Brain microvascular endothelial cell (primary cell): ENCODE measurements around the gene STX16.

Experiments
- DNase-seq: peaks from one replicate; pipeline ENCODE4 v3.0.0-alpha.2; 2020
- H3K27ac ChIP-seq: fragments of 250-450 bp; sonication (Bioruptor Pico); 2 replicates; pipeline ENCODE4 v1.5.1; 2020; ENCODE audit warnings: mild to moderate bottlenecking, moderate library complexity
- H3K27me3 ChIP-seq: fragments of 250-450 bp; sonication (Bioruptor Pico); replicated peaks from 2 replicates; pipeline ENCODE4 v1.5.1; 2020; ENCODE audit warnings: mild to moderate bottlenecking
- H3K36me3 ChIP-seq: fragments of 250-450 bp; sonication (Bioruptor Pico); replicated peaks from 2 replicates; pipeline ENCODE4 v1.5.1; 2020; ENCODE audit warnings: mild to moderate bottlenecking
- H3K4me3 ChIP-seq: 2 replicates; pipeline ENCODE4 v1.5.1; 2011; ENCODE audit warnings: low read depth, mild to moderate bottlenecking, control low read depth, low read length, moderate library complexity
- in situ Hi-C: cut with HindIII; loops from 2 replicates; pipeline ENCODE4 v1.10.0; 2017; ENCODE audit warnings: low sequenced_read_pairs, low pct_ligation_motif_present
- TF ChIP-seq, protein P1 (sequence below): IDR thresholded peaks from 2 replicates; pipeline ENCODE4 v1.5.1; 2011; ENCODE audit warnings: low read depth, mild to moderate bottlenecking, moderate library complexity, low read length, control low read depth, inconsistent platforms; ENCODE audit errors: missing control alignments

Gene STX16

DNA sequence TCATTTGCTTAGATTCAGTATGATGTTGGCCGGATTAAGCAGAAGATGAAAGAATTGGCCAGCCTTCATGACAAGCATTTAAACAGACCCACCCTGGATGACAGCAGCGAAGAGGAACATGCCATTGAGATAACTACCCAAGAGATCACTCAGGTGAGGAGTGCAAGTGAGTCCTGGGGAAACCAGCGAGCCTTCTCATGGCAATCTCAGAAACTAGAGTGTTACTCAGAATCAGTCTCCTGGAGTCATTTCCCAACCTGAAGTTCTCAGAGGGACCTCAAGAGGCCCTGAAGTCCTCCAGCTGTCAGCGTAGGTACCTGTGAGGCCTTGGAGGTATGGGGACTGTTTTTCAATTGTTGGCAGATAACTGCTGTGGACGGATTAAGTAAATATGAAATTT is 16.9 kb downstream of the STX16 start:
- Histone ChIP-seq H3K27ac (no peak overlapping the region), H3K4me3 (no peak overlapping the region), H3K36me3 (peaks cover 37% of the 10 kb centered on the region), H3K27me3 (no peaks in the 10 kb centered on the region)
- DNase-seq = no peak
- in situ Hi-C loops = loop anchor here (25.0 kb wide), 1 partner anchor 169 kb away; no protein-coding TSS in a partner anchor
- TF ChIP-seq, protein P1, sequence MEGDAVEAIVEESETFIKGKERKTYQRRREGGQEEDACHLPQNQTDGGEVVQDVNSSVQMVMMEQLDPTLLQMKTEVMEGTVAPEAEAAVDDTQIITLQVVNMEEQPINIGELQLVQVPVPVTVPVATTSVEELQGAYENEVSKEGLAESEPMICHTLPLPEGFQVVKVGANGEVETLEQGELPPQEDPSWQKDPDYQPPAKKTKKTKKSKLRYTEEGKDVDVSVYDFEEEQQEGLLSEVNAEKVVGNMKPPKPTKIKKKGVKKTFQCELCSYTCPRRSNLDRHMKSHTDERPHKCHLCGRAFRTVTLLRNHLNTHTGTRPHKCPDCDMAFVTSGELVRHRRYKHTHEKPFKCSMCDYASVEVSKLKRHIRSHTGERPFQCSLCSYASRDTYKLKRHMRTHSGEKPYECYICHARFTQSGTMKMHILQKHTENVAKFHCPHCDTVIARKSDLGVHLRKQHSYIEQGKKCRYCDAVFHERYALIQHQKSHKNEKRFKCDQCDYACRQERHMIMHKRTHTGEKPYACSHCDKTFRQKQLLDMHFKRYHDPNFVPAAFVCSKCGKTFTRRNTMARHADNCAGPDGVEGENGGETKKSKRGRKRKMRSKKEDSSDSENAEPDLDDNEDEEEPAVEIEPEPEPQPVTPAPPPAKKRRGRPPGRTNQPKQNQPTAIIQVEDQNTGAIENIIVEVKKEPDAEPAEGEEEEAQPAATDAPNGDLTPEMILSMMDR = no peak

DNA sequence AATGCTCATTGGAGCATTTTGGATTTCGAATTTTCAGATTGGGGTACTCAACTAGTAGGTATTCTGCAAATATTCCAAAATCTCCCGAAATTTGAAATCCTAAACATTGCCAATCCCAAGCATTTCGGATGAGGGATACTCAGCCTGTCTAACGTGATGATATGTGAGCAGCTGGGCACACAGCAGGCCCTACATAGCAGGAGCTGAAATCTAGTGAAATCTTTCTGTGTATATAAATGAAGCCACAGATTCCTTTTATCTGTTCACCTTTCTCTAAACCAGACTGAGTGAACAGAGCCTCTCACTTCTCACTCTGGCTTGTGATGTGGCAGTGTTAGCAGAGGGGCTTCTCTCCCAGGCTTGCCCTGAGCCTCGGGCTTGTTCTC is 17.8 kb downstream of the STX16 start:
- peaks cover 36% of the 10 kb centered on the region for H3K36me3 ChIP-seq
- H3K27ac ChIP-seq = no peak overlapping the region

DNA sequence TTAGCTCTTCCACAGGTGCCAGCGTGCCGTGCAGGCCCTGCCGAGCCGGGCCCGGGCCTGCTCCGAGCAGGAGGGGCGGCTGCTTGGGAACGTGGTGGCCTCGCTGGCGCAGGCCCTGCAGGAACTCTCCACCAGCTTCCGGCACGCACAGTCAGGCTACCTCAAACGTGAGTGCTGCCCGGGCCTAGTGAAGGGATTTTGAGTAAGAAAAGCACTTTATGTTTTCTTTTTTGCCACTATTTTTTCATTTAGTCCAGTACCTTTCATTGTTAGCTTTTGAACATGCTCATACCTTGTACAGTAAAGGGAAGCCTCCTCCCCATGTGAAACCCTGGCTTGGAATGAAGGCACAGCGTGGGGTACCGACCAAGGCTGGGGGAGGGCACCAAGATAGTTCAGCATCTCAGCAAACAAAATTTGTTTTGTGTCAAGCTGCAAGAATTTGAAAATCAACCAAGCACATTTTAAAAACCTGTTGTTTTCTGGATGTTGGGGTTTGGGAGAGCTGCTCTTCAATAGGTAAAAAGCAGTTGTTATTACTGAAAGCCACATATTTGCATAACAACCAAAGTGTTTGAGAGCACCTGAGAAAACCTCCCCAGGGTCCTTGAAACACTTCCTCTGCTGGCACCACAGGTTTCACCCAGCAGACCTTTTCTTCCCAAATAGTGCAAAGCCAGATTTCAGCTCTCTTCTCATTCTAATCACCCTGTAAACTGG is 18.4 kb downstream of the STX16 start:
- Histone ChIP-seq H3K36me3 (peaks cover 36% of the 10 kb centered on the region), H3K27me3 (no peaks in the 10 kb centered on the region), H3K4me3 (no peak overlapping the region), H3K27ac (no peak overlapping the region)
- DNase-seq = no peak
- TF ChIP-seq, protein P1 = no peak
- in situ Hi-C loops = loop anchor here (25.0 kb wide), 1 partner anchor 168 kb away; no protein-coding TSS in a partner anchor

More for the DNA sequence above, 17.8 kb downstream of the STX16 start:
- DNase-seq = no peak
- TF ChIP-seq, protein P1 = no peak
- in situ Hi-C loops = loop anchor here (25.0 kb wide), 1 partner anchor 168 kb away; no protein-coding TSS in a partner anchor
- Histone ChIP-seq H3K4me3 (no peak overlapping the region), H3K27me3 (no peaks in the 10 kb centered on the region)

DNA sequence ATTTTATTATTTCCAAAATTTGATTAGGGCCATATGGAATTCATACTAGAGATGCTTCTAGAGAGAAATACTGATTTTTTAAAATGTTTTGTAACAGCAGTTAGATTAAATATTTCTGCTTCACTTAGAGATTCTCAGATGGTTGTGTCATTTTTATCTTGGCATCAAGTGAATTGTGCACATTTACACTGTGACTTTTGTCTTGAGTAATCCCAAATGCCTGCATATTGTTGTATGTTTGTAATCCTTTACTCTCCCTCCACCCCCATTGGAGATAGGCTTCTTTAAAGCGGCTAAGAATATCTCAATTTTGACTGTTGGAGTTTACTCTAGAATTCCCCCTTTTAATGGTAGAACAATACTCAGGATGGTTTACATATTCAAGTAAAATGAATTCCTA is 19.0 kb downstream of the STX16 start:
- DNase-seq = no peak
- no peak overlapping the region for H3K4me3 ChIP-seq
- no peaks in the 10 kb centered on the region for H3K27me3 ChIP-seq
- TF ChIP-seq, protein P1 = no peak
- H3K27ac ChIP-seq = no peak overlapping the region
- in situ Hi-C loops = loop anchor here (25.0 kb wide), 1 partner anchor 167 kb away; no protein-coding TSS in a partner anchor
- H3K36me3 ChIP-seq = peaks cover 38% of the 10 kb centered on the region

DNA sequence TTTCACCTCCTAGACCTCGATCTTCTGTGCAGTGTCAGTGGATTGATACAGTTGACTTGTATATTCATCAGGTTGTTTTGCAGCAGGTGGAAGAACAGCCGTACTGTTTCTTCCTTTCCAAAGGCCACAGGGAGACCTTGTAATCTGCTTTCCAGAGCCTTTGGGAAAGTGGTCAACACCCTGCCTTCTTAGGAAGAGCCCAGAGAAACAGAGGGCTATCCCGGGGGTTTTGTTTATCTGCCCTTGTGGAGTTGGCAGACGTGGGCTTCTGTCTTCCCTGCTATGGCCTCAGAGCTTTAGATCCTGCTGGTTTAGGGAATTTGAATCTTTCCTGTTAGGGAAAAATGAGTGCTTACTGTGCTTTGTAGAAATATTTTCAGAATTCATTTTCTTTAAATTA is 19.6 kb downstream of the STX16 start:
- H3K4me3 ChIP-seq = no peak overlapping the region
- peaks cover 40% of the 10 kb centered on the region for H3K36me3 ChIP-seq
- no peak overlapping the region for H3K27ac ChIP-seq
- DNase-seq = no peak
- H3K27me3 ChIP-seq = no peaks in the 10 kb centered on the region
- in situ Hi-C loops = loop anchor here (25.0 kb wide), 1 partner anchor 167 kb away; no protein-coding TSS in a partner anchor
- TF ChIP-seq, protein P1 = no peak
